ENCODE data around the gene ADCY10.

The ADCY10 gene

GRCh38 chr1:167781558-167781957 is 132.4 kb downstream of the ADCY10 start:
- H4K20me1 ChIP-seq (ENCODE audit: insufficient read depth, low read length), result no peaks in the 10 kb centered on the region
- peaks cover 32% of the 10 kb centered on the region for H3K36me3 ChIP-seq (ENCODE audit: insufficient read depth, low read length)
- no peak overlapping the region for H3K9ac ChIP-seq (ENCODE audit: low read length)
- H3K27ac ChIP-seq (ENCODE audit: low read depth, low read length, poor library complexity, severe bottlenecking), result no peak overlapping the region
- H3K9me2 ChIP-seq (ENCODE audit: low read depth, low read length), result no peaks in the 10 kb centered on the region
- H3K4me3 ChIP-seq (ENCODE audit: low read depth, low read length, poor library complexity, severe bottlenecking), result no peak overlapping the region
- H3F3A ChIP-seq (ENCODE audit: insufficient read depth, low read length), result no peaks in the 10 kb centered on the region
- H3K4me1 ChIP-seq (ENCODE audit: insufficient read depth, low read length, severe bottlenecking), result no peaks in the 10 kb centered on the region
- no peak overlapping the region for H3K4me2 ChIP-seq (ENCODE audit: low read length)
- no peak overlapping the region for H2AFZ ChIP-seq (ENCODE audit: low read length)
- H3K27me3 ChIP-seq (ENCODE audit: insufficient read depth, low read length), result no peaks in the 10 kb centered on the region
- H3K79me2 ChIP-seq (ENCODE audit: insufficient read depth, low read length), result no peaks in the 10 kb centered on the region
- H3K9me3 ChIP-seq (ENCODE audit: low read length), result no peaks in the 10 kb centered on the region
- TF ChIP-seq CTCF (IDR thresholded peaks at IDR 0.05; ENCODE audit: low read length), result no peak
- TF ChIP-seq EZH2 (IDR thresholded peaks at IDR 0.05; ENCODE audit: borderline replicate concordance, low read length), result no peak

GRCh38 chr1:167777269-167777650 is 136.7 kb downstream of the ADCY10 start:
- H3K27ac ChIP-seq (ENCODE audit: low read depth, low read length, poor library complexity, severe bottlenecking), result no peak overlapping the region
- H3K9ac ChIP-seq (ENCODE audit: low read length), result no peak overlapping the region
- TF ChIP-seq CTCF (IDR thresholded peaks at IDR 0.05; ENCODE audit: low read length) (no peak), EZH2 (IDR thresholded peaks at IDR 0.05; ENCODE audit: borderline replicate concordance, low read length) (no peak)
- H3K4me1 ChIP-seq (ENCODE audit: insufficient read depth, low read length, severe bottlenecking), result no peaks in the 10 kb centered on the region
- no peak overlapping the region for H3K4me3 ChIP-seq (ENCODE audit: low read depth, low read length, poor library complexity, severe bottlenecking)
- H3K9me3 ChIP-seq (ENCODE audit: low read length), result no peaks in the 10 kb centered on the region
- H3K79me2 ChIP-seq (ENCODE audit: insufficient read depth, low read length), result no peaks in the 10 kb centered on the region
- H2AFZ ChIP-seq (ENCODE audit: low read length), result no peak overlapping the region
- no peaks in the 10 kb centered on the region for H4K20me1 ChIP-seq (ENCODE audit: insufficient read depth, low read length)
- no peaks in the 10 kb centered on the region for H3K27me3 ChIP-seq (ENCODE audit: insufficient read depth, low read length)
- no peaks in the 10 kb centered on the region for H3F3A ChIP-seq (ENCODE audit: insufficient read depth, low read length)
- peaks cover 59% of the 10 kb centered on the region for H3K36me3 ChIP-seq (ENCODE audit: insufficient read depth, low read length)
- H3K4me2 ChIP-seq (ENCODE audit: low read length), result no peak overlapping the region
- no peaks in the 10 kb centered on the region for H3K9me2 ChIP-seq (ENCODE audit: low read depth, low read length)

- Histone ChIP-seq H3K9ac (ENCODE audit: low read length) (no peak overlapping the region), H3F3A (ENCODE audit: insufficient read depth, low read length) (no peaks in the 10 kb centered on the region), H4K20me1 (ENCODE audit: insufficient read depth, low read length) (no peaks in the 10 kb centered on the region), H3K79me2 (ENCODE audit: insufficient read depth, low read length) (no peaks in the 10 kb centered on the region), H3K4me2 (ENCODE audit: low read length) (no peak overlapping the region), H2AFZ (ENCODE audit: low read length) (no peak overlapping the region), H3K36me3 (ENCODE audit: insufficient read depth, low read length) (peaks cover 64% of the 10 kb centered on the region), H3K27me3 (ENCODE audit: insufficient read depth, low read length) (no peaks in the 10 kb centered on the region), H3K27ac (ENCODE audit: low read depth, low read length, poor library complexity, severe bottlenecking) (no peak overlapping the region), H3K4me3 (ENCODE audit: low read depth, low read length, poor library complexity, severe bottlenecking) (no peak overlapping the region), H3K4me1 (ENCODE audit: insufficient read depth, low read length, severe bottlenecking) (no peaks in the 10 kb centered on the region), H3K9me3 (ENCODE audit: low read length) (no peaks in the 10 kb centered on the region), H3K9me2 (ENCODE audit: low read depth, low read length) (no peaks in the 10 kb centered on the region)
- TF ChIP-seq EZH2 (IDR thresholded peaks at IDR 0.05; ENCODE audit: borderline replicate concordance, low read length) (no peak), CTCF (IDR thresholded peaks at IDR 0.05; ENCODE audit: low read length) (no peak)
These were observed 137.2 kb downstream of the ADCY10 start for GRCh38 chr1:167776616-167777268.

Data from OCI-LY1 (cell line).